ENCODE results near the gene FAT4.

FAT4 gene

DNA sequence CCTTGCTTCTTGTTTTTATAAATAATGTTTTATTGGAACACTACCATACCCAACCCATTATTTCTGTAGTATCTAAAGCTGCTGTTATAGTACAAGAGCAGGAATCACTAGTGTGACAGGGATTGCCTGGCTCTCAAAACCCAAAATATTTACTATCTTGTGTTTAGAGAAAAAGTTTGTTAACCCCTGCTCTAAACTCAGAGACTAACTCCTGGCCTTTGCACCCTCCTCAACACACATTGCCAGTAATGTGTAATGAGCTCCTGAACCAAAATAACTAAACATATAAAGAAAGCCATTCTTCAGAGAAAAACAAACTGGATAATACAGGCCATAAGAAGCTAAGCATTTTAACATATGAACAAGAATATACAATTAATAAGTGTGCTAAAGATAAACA, 8.2 kb upstream of the FAT4 start:
- TF ChIP-seq, protein P1, sequence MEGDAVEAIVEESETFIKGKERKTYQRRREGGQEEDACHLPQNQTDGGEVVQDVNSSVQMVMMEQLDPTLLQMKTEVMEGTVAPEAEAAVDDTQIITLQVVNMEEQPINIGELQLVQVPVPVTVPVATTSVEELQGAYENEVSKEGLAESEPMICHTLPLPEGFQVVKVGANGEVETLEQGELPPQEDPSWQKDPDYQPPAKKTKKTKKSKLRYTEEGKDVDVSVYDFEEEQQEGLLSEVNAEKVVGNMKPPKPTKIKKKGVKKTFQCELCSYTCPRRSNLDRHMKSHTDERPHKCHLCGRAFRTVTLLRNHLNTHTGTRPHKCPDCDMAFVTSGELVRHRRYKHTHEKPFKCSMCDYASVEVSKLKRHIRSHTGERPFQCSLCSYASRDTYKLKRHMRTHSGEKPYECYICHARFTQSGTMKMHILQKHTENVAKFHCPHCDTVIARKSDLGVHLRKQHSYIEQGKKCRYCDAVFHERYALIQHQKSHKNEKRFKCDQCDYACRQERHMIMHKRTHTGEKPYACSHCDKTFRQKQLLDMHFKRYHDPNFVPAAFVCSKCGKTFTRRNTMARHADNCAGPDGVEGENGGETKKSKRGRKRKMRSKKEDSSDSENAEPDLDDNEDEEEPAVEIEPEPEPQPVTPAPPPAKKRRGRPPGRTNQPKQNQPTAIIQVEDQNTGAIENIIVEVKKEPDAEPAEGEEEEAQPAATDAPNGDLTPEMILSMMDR (IDR thresholded peaks at IDR 0.05; ENCODE audit: low read depth, low read length), result no peak
- DNase-seq (ENCODE audit: extremely low read depth, low read depth), result no peak

DNA sequence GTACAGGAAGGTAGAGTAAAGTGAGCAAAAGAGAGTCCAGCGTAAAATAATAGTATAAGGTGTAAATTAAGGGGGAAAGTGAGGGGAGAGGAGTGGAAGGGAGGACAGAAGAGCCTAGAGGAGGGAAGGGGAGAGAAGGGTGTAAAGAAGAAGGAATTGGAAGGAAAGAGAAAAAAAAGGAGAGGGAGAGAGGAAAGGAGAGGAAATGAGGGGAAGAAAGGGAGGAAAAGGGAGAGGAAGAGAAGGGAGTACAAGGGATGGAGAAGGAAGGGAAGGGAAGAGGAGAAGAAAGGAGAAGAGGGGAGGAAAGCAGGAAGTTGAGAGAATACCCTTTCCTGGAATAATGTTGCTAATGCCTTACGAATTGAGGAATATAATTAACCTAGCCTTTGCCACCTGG, 3.3 kb upstream of the FAT4 start:
- TF ChIP-seq, protein P1 (IDR thresholded peaks at IDR 0.05; ENCODE audit: low read depth, low read length), result no peak

DNA sequence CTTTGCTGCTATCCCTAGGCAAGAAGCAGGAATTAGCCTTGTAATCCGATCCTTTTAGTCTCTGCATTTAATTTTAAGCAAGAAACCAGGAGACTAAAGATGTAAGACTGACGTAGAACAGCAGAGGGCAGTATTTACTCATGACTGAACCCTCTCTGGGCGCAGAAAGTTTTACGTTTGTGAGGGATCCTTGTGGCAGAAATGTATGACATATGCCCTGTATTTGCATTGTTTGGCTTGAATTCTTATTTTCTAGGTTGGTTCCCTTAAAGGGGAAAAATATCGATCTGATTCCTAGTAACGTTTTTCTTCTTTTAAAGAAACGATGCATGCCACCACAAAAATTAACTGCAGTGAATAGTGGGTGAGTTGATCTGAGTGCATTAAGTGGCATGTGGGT, 1.3 kb upstream of the FAT4 start:
- peak; percentile 79 for DNase-seq (ENCODE audit: extremely low read depth, low read depth)
- TF ChIP-seq, protein P1 (IDR thresholded peaks at IDR 0.05; ENCODE audit: low read depth, low read length), result peak; percentile 73

More for the DNA sequence above, 3.3 kb upstream of the FAT4 start:
- no peak for DNase-seq (ENCODE audit: extremely low read depth, low read depth)

DNA sequence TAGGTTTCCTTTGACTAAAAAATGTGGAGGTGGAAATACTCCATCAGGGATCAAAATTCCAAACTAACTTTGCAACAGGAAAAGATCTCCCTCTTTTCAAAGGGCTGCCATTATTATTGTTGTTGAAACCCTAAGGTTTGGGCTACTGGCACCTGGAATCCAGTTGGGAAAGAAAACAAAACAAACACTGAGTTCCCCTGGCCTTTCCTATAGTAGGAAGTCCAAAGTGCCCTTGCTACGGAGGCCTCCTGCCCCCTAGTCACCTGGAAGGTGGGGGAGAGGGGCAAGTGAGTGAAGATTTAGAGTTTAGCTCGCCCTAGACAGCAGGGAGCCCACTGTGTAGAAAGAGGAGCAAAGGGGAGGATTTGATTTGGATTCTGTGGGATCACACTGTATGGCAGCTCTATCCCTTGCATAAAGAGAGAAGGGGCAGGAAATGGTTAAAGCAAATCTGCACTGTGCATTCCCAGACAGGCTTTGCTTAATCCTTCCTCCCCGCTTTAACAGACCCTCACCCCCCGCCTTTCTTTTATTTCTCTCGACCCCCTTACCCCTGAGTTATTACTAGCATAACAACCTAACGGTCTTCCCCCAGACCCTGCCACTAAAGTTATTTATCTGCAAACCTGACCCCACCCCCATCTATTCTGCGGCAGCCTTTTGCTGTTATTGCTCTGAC, 627 bp upstream of the FAT4 start:
- DNase-seq (ENCODE audit: extremely low read depth, low read depth), result no peak
- TF ChIP-seq, protein P1 (IDR thresholded peaks at IDR 0.05; ENCODE audit: low read depth, low read length), result no peak

DNA sequence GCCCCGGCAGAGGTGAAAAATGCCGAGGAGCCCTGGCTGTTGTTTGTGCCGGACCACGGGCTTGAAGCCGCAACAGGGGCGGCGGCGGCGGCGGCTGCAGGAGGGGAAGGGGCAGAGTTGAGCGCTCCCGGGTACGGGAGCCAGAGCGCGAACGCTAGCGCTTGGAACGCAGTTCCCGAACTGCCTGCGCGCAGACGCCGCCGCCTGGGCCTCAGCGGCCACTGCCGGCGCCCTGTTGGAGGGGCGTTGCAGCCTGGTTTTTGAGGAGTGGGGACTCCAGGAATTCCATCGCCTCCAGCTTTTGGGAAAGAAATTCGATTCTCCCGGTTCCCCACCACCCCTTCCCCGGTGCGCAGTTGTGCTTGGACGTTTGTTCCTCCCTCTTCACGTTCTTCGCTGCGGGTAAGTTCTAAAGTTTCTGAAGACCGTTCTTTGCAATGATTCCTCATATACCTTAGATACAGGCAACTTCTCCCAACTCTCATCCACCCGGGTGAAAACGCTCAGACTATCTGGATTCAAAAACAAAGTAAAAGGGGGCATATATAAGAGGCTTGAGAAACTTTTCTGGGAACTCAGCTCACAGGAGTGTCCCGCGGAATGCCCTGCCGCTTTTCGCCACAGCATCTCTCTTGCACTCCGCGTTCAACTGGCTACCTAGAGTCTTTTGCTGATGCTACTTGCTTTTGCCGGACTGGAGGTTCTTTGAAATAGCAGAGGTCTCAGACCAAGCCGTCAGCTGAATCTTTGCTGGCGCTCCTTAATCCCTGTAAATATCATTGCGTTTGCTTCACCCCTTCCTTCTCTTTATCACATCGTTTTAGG, 1.0 kb downstream of the FAT4 start:
- TF ChIP-seq, protein P1 (IDR thresholded peaks at IDR 0.05; ENCODE audit: low read depth, low read length), result peak; percentile 13; the same call in 1 of the 2 replicates

DNA sequence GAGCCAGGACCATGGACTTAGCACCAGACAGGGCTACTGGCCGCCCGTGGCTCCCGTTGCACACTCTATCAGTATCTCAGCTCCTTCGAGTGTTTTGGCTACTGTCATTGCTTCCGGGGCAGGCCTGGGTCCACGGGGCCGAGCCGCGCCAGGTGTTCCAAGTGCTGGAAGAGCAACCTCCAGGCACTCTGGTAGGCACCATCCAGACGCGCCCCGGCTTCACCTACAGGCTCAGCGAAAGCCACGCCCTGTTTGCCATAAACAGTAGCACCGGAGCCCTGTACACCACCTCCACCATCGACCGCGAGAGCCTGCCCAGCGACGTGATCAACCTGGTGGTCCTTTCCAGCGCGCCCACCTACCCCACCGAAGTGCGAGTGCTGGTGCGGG, 1.6 kb downstream of the FAT4 start:
- DNase-seq (ENCODE audit: extremely low read depth, low read depth), result no peak

More for the DNA sequence above, 1.0 kb downstream of the FAT4 start:
- DNase-seq (ENCODE audit: extremely low read depth, low read depth), result no peak

More for the DNA sequence above, 1.6 kb downstream of the FAT4 start:
- TF ChIP-seq, protein P1 (IDR thresholded peaks at IDR 0.05; ENCODE audit: low read depth, low read length), result no peak
